ENCODE measurements around the gene COPE. TPM values are rescaled to one million over a fixed set of nuclear protein-coding genes. Genes with fewer than 3 reads are reported as not detected.

COPE gene
- total RNA-seq, 1 donor from 2014 or later = 212 TPM

DNA sequence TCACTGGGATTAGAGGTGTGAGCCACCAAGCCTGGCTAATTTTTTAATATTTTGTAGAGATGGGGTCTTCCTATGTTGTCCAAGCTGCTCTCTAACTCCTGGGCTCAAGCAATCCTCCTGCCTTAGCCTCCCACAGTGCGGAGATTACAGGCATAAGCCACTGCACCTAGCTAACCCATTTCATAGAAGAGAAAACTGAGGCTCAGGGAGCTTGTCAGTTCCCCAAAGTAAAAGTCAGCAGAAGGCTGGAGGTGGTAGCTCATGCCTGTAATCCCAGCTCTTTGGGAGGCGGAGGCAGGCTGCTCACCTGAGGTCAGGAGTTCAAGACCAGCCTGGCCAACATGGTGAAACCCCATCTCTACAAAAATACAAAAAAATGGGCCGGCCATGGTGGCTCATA, 30.7 kb upstream of the COPE start:
- H3K36me3 ChIP-seq = no peaks in the 10 kb centered on the region
- TF ChIP-seq POLR2A (IDR thresholded peaks at IDR 0.05) = no peak
- no peak for TF ChIP-seq POLR2AphosphoS5 (IDR thresholded peaks at IDR 0.05; ENCODE audit: insufficient read depth in 1 of 2, low read depth in 1 of 2)
- TF ChIP-seq, protein P1, sequence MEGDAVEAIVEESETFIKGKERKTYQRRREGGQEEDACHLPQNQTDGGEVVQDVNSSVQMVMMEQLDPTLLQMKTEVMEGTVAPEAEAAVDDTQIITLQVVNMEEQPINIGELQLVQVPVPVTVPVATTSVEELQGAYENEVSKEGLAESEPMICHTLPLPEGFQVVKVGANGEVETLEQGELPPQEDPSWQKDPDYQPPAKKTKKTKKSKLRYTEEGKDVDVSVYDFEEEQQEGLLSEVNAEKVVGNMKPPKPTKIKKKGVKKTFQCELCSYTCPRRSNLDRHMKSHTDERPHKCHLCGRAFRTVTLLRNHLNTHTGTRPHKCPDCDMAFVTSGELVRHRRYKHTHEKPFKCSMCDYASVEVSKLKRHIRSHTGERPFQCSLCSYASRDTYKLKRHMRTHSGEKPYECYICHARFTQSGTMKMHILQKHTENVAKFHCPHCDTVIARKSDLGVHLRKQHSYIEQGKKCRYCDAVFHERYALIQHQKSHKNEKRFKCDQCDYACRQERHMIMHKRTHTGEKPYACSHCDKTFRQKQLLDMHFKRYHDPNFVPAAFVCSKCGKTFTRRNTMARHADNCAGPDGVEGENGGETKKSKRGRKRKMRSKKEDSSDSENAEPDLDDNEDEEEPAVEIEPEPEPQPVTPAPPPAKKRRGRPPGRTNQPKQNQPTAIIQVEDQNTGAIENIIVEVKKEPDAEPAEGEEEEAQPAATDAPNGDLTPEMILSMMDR (IDR thresholded peaks at IDR 0.05) = no peak
- intact Hi-C loops (cut with DNase I) = no loop called here
- no peak overlapping the region for H3K27ac ChIP-seq
- no peaks in the 10 kb centered on the region for H3K27me3 ChIP-seq
- H3K9me3 ChIP-seq = no peaks in the 10 kb centered on the region
- H3K4me1 ChIP-seq = peaks cover 4% of the 10 kb centered on the region
- no peak overlapping the region for H3K4me3 ChIP-seq
- DNase-seq (ENCODE audit: extremely low spot score in 2 of 2) = no peak

DNA sequence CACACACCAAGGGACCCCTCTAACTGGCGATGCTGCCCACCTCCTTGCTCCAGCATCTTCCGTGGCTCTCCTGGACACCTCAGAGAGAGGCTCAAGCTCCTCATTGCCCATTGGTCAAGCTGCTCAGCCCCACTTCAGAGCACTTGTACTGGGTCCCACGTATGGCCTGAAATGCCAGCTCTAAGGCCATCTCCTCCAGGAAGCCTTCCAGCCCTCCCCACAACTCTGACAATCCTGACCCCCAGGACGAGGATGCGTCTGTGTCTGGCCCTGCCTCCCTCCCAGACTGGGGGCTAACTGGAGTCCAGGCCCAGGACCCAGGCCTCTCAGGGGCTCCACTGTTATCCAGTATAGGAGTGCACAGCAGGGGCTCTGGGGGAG, 29.8 kb upstream of the COPE start:
- intact Hi-C loops (cut with DNase I) = no loop called here
- Histone ChIP-seq H3K27ac (no peak overlapping the region), H3K4me3 (no peak overlapping the region), H3K4me1 (peaks cover 4% of the 10 kb centered on the region), H3K36me3 (no peaks in the 10 kb centered on the region), H3K27me3 (no peaks in the 10 kb centered on the region), H3K9me3 (no peaks in the 10 kb centered on the region)
- no peak for DNase-seq (ENCODE audit: extremely low spot score in 2 of 2)
- TF ChIP-seq POLR2A (IDR thresholded peaks at IDR 0.05) (no peak), POLR2AphosphoS5 (IDR thresholded peaks at IDR 0.05; ENCODE audit: insufficient read depth in 1 of 2, low read depth in 1 of 2) (no peak)
- TF ChIP-seq, protein P1 (IDR thresholded peaks at IDR 0.05) = no peak

DNA sequence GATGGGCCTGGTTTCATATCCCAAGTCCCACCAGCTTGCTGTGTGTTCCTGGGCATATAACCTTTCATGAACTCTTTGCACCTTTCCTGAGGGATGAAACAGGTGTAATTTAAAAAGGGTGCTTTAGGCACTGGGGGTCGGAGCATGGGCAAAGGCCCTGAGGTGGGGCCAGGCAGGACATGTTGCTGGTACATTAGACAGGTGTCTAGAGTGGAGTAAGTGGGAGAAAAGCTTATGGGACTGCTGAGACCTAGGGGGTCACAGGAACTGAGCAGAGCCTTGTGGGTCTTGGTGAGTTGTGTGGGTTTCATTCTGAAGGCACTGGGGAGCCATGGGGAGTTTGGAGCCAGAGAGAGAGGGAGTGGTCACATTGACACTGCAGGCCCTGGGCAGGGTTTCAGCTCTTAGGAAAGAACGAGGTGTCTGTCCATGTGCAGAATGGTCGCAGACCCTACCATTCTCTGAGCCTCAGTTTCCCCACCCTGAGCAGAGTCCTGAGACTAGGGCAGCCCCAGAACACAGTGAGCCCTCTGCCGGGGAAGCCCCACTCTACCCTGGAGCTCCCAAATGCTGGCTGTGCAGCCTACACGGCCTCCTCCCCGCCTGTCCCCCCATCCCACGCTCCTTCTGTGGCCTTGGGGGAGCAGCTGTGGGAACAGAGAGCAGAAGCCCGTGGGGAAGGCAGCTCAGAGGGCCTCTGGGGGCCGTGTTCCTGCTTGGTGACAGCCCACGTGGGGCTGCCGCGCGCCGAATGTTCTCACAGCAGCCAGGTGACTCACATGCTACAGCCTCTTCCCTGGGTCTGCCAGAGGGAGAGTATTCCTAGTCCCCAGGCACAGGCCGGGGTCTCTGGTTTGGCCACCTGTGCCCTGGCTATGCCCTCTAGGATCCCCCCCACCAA, 29.1 kb upstream of the COPE start:
- TF ChIP-seq POLR2AphosphoS5 (IDR thresholded peaks at IDR 0.05; ENCODE audit: insufficient read depth in 1 of 2, low read depth in 1 of 2) (no peak), POLR2A (IDR thresholded peaks at IDR 0.05) (no peak)
- TF ChIP-seq, protein P1 (IDR thresholded peaks at IDR 0.05) = no peak
- Histone ChIP-seq H3K4me1 (peaks cover 4% of the 10 kb centered on the region), H3K4me3 (no peak overlapping the region), H3K27ac (no peak overlapping the region), H3K27me3 (no peaks in the 10 kb centered on the region), H3K36me3 (no peaks in the 10 kb centered on the region), H3K9me3 (no peaks in the 10 kb centered on the region)
- DNase-seq (ENCODE audit: extremely low spot score in 2 of 2) = no peak
- intact Hi-C loops (cut with DNase I) = no loop called here

DNA sequence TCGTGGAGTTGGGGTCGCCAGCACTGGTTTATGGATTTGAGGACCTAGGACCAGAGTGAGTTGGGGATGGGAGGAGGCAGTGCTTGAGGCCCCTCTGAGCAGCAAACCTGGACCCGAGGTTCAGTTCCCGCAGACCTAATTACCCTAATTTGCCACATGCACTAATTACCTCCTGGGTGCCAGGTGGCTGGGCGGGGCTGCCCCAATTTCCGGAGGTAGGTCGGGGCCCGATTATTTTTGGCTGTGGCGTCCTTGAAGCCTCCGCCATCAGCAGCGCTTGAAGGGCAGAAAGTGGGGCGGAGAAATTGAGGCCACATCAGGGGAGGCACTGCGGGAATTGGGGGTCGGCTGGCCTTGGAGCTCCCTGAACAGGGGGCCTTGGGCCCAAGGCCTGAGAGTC, 27.7 kb upstream of the COPE start:
- Histone ChIP-seq H3K9me3 (no peaks in the 10 kb centered on the region), H3K27me3 (no peaks in the 10 kb centered on the region), H3K4me1 (no peaks in the 10 kb centered on the region), H3K4me3 (no peak overlapping the region), H3K27ac (no peak overlapping the region), H3K36me3 (no peaks in the 10 kb centered on the region)
- intact Hi-C loops (cut with DNase I) = no loop called here
- no peak for DNase-seq (ENCODE audit: extremely low spot score in 2 of 2)
- no peak for TF ChIP-seq POLR2AphosphoS5 (IDR thresholded peaks at IDR 0.05; ENCODE audit: insufficient read depth in 1 of 2, low read depth in 1 of 2)
- TF ChIP-seq, protein P1 (IDR thresholded peaks at IDR 0.05) = no peak

DNA sequence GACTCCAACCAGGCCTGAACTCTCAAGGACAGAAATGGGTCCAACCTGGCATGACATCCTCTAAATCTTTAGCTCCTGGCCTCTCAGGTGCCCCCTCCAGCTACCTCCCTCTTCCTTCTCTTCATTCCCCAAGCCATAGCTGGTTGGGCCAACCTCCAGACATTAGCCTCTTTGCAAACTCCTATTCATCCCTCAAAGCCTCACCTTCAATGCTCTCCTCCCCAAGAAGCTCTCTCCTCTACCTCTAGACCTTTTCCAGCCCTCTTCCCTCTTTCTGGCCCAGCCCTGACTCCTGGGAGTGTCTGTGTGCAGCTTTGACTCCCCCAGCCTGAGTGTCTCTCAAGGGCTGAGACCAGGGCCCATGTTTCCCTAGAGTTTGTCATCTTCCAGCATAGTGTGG, 27.1 kb upstream of the COPE start:
- no peaks in the 10 kb centered on the region for H3K36me3 ChIP-seq
- intact Hi-C loops (cut with DNase I) = no loop called here
- TF ChIP-seq POLR2AphosphoS5 (IDR thresholded peaks at IDR 0.05; ENCODE audit: insufficient read depth in 1 of 2, low read depth in 1 of 2) (no peak), POLR2A (IDR thresholded peaks at IDR 0.05) (no peak)
- TF ChIP-seq, protein P1 (IDR thresholded peaks at IDR 0.05) = no peak

More for the DNA sequence above, 27.1 kb upstream of the COPE start:
- no peak overlapping the region for H3K4me3 ChIP-seq
- no peak for DNase-seq (ENCODE audit: extremely low spot score in 2 of 2)
- H3K9me3 ChIP-seq = no peaks in the 10 kb centered on the region
- H3K4me1 ChIP-seq = peaks cover 5% of the 10 kb centered on the region
- no peak overlapping the region for H3K27ac ChIP-seq
- no peaks in the 10 kb centered on the region for H3K27me3 ChIP-seq
